ENCODE measurements around the gene KANK2. TPM values are rescaled to one million over a fixed set of nuclear protein-coding genes. Genes with fewer than 3 reads are reported as not detected.
A peak's percentile ranks its signal among the peaks of the same experiment; 100 is the strongest.

The KANK2 gene
- total and polyA plus RNA-seq, 2 of the 13 experiments (the other 11 are each of a cell fraction or from before 2014, with no cell fraction given), result 5.7 to 12.9 TPM

DNA sequence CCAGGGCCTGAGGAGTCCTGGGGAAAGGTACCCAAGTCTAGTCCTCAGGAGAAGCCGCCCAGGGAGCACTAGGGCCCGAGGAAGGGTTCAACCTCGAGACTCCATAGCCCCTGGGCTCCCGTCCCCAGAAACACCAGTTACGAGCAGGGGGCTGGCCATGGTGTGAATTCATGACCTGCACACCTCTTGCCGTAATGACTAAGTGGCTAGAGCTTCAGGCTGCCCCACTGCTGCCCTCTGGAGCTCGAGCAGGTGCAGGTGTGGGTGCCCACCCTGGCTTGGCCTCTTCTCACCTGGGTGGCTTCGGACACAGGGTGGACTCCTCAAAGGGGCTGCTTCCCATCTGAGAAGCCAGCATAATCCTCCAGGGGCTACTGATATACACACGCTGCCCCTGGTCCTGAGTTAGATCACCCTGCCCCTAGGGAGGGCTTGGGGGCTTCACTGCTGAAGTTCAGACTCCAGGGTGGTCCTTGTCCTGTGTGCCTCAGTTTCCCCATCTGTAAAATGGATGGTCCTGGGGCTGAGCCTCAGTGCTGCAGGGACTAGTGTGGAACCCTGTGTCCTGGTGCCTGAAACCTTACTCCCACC lies 55.3 kb downstream of the KANK2 start (continued):
- TF ChIP-seq, protein P1, sequence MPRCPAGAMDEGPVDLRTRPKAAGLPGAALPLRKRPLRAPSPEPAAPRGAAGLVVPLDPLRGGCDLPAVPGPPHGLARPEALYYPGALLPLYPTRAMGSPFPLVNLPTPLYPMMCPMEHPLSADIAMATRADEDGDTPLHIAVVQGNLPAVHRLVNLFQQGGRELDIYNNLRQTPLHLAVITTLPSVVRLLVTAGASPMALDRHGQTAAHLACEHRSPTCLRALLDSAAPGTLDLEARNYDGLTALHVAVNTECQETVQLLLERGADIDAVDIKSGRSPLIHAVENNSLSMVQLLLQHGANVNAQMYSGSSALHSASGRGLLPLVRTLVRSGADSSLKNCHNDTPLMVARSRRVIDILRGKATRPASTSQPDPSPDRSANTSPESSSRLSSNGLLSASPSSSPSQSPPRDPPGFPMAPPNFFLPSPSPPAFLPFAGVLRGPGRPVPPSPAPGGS (CRISPR knock-in tag; IDR thresholded peaks at IDR 0.05), result no peak
- TF ChIP-seq ZNF782 (CRISPR knock-in tag; IDR thresholded peaks at IDR 0.05; ENCODE audit: borderline replicate concordance) (no peak), HOXA3 (CRISPR knock-in tag; IDR thresholded peaks at IDR 0.05) (no peak), HDAC6 (IDR thresholded peaks at IDR 0.05; ENCODE audit: low read depth, low read length) (no peak), ZNF687 (CRISPR knock-in tag; IDR thresholded peaks at IDR 0.05) (peak; percentile 5; the same call in 1 of the 2 replicates), ZNF333 (CRISPR knock-in tag; IDR thresholded peaks at IDR 0.05; ENCODE audit: borderline replicate concordance) (no peak), MTF2 (CRISPR knock-in tag; IDR thresholded peaks at IDR 0.05; ENCODE audit: borderline replicate concordance) (no peak), ZNF607 (CRISPR knock-in tag; IDR thresholded peaks at IDR 0.05; ENCODE audit: borderline replicate concordance) (no peak), CCDC6 (CRISPR knock-in tag; IDR thresholded peaks at IDR 0.05) (peak; percentile 2; the same call in 1 of the 2 replicates), RBM22 (optimal IDR thresholded peaks at IDR 0.05; ENCODE audit: low read length) (no peak), NFYC (CRISPR knock-in tag; IDR thresholded peaks at IDR 0.05) (no peak), SAFB2 (CRISPR knock-in tag; IDR thresholded peaks at IDR 0.05; ENCODE audit: borderline replicate concordance, low read depth) (peak; percentile 80; the same call in 1 of the 2 replicates), ZNF761 (CRISPR knock-in tag; conservative IDR thresholded peaks at IDR 0.05) (0 out of 2 replicates have a peak, but pooled peaks have one; percentile 14), ZC3H4 (CRISPR knock-in tag; IDR thresholded peaks at IDR 0.05; ENCODE audit: borderline replicate concordance) (no peak), TAF1 (CRISPR knock-in tag; IDR thresholded peaks at IDR 0.05) (no peak), CAMTA2 (CRISPR knock-in tag; IDR thresholded peaks at IDR 0.05; ENCODE audit: borderline replicate concordance) (no peak), RAD21 (CRISPR knock-in tag; IDR thresholded peaks at IDR 0.05) (no peak), ARNT2 (CRISPR knock-in tag; IDR thresholded peaks at IDR 0.05; ENCODE audit: low read depth) (no peak)
- TF ChIP-seq, protein P2, sequence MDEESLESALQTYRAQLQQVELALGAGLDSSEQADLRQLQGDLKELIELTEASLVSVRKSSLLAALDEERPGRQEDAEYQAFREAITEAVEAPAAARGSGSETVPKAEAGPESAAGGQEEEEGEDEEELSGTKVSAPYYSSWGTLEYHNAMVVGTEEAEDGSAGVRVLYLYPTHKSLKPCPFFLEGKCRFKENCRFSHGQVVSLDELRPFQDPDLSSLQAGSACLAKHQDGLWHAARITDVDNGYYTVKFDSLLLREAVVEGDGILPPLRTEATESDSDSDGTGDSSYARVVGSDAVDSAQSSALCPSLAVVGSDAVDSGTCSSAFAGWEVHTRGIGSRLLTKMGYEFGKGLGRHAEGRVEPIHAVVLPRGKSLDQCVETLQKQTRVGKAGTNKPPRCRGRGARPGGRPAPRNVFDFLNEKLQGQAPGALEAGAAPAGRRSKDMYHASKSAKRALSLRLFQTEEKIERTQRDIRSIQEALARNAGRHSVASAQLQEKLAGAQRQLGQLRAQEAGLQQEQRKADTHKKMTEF (CRISPR knock-in tag; IDR thresholded peaks at IDR 0.05), result no peak
- TF ChIP-seq, protein P3, sequence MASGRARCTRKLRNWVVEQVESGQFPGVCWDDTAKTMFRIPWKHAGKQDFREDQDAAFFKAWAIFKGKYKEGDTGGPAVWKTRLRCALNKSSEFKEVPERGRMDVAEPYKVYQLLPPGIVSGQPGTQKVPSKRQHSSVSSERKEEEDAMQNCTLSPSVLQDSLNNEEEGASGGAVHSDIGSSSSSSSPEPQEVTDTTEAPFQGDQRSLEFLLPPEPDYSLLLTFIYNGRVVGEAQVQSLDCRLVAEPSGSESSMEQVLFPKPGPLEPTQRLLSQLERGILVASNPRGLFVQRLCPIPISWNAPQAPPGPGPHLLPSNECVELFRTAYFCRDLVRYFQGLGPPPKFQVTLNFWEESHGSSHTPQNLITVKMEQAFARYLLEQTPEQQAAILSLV (CRISPR knock-in tag; IDR thresholded peaks at IDR 0.05; ENCODE audit: borderline replicate concordance), result 0 out of 2 replicates have a peak, but pooled peaks have one; percentile 57

All from HepG2 (cell line).